Activated CD8-positive, alpha-beta memory T cell treated with anti-CD3 and anti-CD28 coated beads for 24 hours (primary cell): ENCODE data around the gene ZNF827.

Experiments
- DNase-seq: peaks from one replicate; pipeline ENCODE4 v3.0.0-alpha.2; 2020

Gene ZNF827

GRCh38 chr4:145824463-145824862 is 114.2 kb downstream of the ZNF827 start:
- no peak for DNase-seq

GRCh38 chr4:145823743-145824142 is 114.9 kb downstream of the ZNF827 start:
- no peak for DNase-seq

DNA sequence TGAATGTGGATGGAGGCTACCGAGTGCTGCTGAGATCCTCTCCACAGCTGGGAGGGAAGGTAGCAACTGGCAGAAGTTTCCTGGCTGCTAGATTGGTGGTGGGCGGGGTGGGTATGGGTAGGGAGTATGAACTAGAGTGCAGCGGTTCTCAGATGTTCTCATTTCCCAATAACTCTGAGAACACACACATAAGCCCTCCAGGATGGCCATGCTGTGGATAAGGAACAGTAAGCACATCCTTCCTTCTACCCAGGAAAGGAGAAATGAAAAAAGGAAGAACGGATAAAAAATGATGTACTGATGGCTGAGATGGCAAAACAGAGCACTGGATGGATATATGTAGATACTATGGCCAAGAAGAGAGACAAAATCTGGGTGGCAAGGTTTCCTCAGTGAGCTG is 116.0 kb downstream of the ZNF827 start:
- DNase-seq = no peak

GRCh38 chr4:145822181-145822580 is 116.4 kb downstream of the ZNF827 start:
- no peak for DNase-seq

DNA sequence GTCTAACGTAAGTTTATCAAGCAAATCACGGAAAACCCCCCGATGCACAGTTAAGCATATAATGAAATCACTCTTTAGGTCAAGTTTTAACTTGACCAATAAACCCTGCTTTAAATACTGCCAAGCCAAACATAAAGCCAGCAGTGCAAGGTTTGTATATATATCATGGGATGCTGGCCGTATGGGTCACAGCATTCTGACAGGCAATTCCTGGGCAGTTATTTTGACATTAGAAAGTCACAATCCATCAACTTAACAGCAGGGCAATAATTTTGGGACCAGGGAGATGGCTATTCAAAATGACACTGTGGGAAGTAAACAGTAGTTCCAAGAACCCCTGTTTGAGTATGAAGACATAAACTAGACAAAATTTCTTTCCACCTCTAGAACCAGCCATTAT is 116.9 kb downstream of the ZNF827 start:
- DNase-seq = no peak

DNA sequence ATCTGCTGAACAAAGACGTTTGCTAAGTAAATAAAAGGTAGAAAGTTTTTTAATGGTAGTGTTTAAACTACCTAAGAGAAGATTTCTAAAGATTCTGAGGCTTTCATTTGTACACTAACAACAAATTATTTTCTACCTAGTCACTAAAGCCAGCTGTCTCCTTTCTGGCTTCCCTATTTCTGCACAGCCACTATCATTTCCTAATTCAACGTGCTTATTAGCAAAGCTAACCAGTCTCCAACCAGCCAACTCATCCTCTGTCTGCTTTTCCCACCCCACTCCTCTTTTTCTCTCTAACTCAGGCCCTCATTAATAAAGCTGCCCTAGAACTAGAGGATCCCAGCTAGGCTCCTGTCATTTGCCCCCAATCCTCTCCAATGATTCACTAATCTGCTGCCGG is 118.2 kb downstream of the ZNF827 start:
- DNase-seq = no peak

DNA sequence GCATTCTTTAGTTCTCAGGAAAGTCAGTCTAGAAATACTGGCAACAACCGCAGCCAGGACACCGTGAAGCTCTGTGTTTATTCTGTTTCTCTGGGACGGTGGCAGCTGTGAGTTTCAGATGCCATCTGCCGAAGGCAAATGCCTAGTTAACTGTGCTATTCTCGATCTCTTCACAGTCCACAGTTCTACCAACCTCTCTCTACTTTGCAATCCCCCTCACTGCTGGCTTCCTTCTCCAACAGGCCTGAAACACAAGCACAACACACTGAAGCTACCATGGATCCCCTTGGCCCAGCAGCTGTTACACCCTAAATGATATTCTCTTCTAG is 118.8 kb downstream of the ZNF827 start:
- DNase-seq = no peak

- DNase-seq = no peak
Measured at GRCh38 chr4:145819101-145819852, 119.3 kb downstream of the ZNF827 start.

DNA sequence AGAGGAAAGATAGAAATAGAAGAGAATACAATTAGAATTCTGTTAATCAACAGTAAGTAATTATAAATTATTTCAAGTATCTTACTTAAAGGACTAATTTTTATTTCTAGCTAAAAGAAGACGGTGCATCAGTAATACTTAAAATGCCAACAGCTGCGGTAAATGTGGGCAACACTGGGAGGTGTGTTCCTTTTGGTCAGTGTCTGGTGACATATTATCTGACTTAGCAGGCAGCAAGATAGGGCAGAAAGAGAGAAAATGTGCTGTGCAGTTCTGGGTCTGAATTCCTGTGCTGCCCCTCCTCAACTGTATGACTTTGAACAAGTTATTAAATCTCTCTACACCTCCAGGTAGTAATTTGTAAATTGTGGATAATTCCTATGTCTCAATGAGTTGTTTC is 120.6 kb downstream of the ZNF827 start:
- no peak for DNase-seq

DNA sequence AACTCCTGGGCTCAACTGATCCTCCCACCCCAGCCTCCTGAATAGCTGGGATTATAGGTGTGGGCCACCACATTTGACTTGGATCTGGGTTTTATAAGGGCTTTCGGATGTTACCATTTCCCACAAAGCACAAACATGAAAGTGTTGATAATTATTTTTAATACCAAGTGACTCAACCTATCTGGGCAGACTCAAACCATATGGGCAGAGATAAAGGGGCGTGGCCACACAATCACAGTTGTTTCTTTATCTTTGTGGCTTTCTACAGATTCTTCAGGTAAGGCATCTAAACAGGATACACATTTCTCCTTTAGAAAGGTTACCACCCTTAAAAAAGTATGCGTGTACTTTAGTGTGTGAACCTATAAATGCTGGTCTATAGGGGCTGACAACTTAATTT is 122.5 kb downstream of the ZNF827 start:
- DNase-seq = no peak

- DNase-seq = no peak
Measured at GRCh38 chr4:145815626-145816025, 123.0 kb downstream of the ZNF827 start.

GRCh38 chr4:145815027-145815612 is 123.5 kb downstream of the ZNF827 start:
- no peak for DNase-seq

DNA sequence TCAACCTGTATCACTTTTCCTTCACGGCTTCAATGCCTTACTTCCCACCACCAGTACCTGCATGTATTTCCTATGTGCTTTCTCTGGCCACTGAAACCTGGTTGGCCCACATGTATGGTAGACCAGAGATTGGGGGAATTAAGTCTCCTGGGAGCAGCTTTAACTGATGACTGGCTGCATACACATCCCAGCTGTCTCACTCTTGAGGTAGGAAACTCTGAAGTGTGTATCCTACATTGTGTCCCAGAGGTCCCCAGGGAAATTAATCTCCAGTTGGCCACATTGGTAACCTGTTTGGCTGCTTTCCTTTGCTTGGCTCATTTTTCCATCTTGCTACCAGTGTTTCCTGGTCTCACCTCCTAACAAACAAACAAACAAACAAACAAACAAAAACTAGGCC is 124.4 kb downstream of the ZNF827 start:
- no peak for DNase-seq

DNA sequence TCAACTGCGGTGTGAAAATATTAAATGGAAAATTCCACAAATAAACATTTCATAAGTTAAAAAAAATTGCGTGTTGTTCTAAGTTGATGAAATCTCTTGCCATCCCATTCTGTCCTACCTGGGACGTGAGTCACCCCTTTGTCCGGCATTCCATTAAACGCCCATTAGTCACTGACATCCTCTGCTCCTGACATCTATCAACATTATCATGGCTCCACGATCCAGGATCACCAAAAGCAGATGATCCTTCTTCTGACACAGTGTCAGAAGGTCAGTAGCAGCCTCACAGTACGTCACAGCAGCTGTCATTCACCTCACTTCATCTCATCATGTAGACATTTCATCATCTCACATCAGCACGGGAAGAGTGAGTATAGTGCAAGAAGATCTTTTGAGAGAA is 125.7 kb downstream of the ZNF827 start:
- DNase-seq = no peak

DNA sequence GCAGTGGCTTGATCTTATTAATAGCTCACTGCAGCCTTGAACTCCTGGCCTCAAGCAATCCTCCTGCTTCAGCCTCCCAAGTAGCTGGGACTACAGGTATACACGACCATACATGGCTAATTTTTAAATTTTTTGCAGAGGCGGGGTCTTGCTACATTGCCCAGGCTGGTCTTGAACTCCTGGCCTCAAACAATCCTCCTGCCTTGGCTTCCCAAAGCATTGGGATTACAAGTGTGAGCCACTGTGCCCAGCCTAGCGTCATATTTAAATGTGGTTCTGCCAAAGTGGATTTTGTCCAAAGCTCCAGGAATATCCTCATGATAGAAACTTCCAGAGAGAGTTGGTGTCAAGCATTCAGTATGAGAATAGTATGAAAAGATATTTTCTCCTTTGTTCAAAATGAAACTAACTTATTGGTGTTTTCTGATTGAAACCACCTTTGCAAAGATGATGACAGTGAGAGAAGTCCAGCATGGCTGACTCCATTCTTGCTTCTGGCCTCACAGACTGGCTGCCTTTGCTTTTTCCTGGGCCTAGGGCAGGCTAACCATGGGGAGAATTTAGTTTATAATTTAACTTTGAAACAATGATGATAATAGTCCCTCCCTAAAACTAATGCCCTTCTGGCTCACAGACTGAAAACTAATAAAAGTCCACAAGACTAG is 129.6 kb downstream of the ZNF827 start:
- DNase-seq = no peak

- peak; percentile 72 for DNase-seq
Measured at GRCh38 chr4:145808021-145808650, 130.5 kb downstream of the ZNF827 start.

- no peak for DNase-seq
Measured at GRCh38 chr4:145805490-145805889, 133.1 kb downstream of the ZNF827 start.

DNA sequence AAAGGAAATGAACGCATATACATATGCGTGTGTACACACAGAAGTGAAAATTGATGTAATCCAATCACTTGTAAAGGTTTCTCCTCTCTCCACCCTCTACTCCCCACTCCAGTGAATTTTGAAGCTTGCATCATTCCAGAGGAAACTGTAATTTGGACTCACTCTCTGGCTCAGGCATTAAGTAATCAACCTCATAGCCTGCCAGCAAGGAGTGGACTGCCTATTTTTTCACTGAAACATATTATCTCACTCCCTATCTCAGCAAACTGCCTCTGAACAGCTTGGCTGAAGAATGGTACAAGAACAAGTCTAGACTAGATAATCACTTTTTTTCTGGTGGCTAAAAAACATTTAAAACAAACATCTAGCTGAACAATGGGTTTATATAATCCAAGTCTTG is 134.5 kb downstream of the ZNF827 start:
- no peak for DNase-seq

GRCh38 chr4:145799223-145799622 is 139.4 kb downstream of the ZNF827 start:
- DNase-seq = no peak

- DNase-seq = no peak
Measured at GRCh38 chr4:145797278-145797677, 141.3 kb downstream of the ZNF827 start.

DNA sequence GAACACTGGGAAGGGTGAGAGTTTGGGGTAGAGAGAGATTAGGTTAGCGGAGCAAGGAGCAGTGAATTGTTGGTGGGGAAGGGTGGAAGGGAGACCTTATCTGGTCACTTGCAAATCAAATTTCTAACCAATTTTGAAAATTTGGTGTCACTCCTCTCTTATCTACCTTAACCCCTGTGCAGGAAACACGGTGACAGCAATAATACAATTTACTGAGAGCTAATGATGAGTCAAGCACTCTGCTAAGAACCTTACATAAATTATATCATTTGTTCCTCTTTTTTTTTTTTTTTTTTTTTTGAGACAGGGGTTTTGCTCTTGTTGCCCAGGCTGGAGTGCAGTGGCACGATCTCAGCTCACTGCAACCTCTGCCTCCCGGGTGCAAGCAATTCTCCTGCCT is 142.3 kb downstream of the ZNF827 start:
- no peak for DNase-seq

- DNase-seq = no peak
Measured at GRCh38 chr4:145795521-145795920, 143.1 kb downstream of the ZNF827 start.

- DNase-seq = no peak
Measured at GRCh38 chr4:145792429-145792828, 146.2 kb downstream of the ZNF827 start.

DNA sequence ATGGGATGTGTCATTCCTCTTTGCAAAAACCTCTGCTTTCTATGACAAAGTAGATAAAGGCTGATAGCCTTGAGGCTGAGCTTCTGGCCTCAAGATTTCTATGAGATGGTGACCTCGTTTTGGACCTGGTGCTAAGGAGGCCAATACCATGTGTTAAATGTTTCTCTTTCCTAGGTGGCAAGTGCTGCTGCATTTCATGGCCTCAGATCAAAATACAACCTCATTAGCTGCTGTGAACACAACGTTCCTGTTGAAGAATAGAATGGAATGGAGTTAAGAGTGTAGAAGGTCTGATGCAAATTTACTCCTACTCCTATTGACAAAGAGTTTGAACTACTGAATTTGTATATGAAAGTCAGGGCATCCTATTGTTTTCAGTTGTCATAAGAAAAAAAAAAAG is 146.6 kb downstream of the ZNF827 start:
- DNase-seq = no peak
